IgD-negative memory B cell (primary cell): ENCODE data around the gene BCL7B. TPM values are rescaled to one million over a fixed set of nuclear protein-coding genes. Genes with fewer than 3 reads are reported as not detected.
"Not testable (repeated sequence)": the region's sequence is repeated elsewhere in the genome, so short reads cannot be mapped to it uniquely, and the experiment has no call there.

ENCODE experiments used
- H3K27ac Mint-ChIP-seq, 3 donors: one replicate each; pipeline ENCODE4 v1.8.0; 2020 to 2022; ENCODE audit warnings: mild to moderate bottlenecking in 3 of 3, mixed read lengths in 3 of 3, moderate library complexity in 1 of 3
- H3K27me3 Mint-ChIP-seq: one replicate; pipeline ENCODE4 v1.8.0; 2021; ENCODE audit warnings: mixed read lengths
- H3K36me3 Mint-ChIP-seq: one replicate; pipeline ENCODE4 v1.8.0; 2020; ENCODE audit warnings: mild to moderate bottlenecking, mixed read lengths
- H3K4me1 Mint-ChIP-seq, 3 donors: one replicate each; pipeline ENCODE4 v1.8.0; 2020 to 2022; ENCODE audit warnings: mixed read lengths in 3 of 3, mild to moderate bottlenecking in 1 of 3
- H3K4me3 Mint-ChIP-seq, 4 donors: one replicate each; pipeline ENCODE4 v1.8.0; 2020 to 2022; ENCODE audit warnings: mild to moderate bottlenecking in 4 of 4, mixed read lengths in 4 of 4, moderate library complexity in 3 of 4
- H3K9me3 Mint-ChIP-seq, 3 donors: one replicate each; pipeline ENCODE4 v1.8.0; 2020 to 2021; ENCODE audit warnings: mixed read lengths in 3 of 3, mild to moderate bottlenecking in 1 of 3
- polyA plus RNA-seq: library from polyadenylated mRNA; unstranded; fragments of 300-500 nt; fragmentation: Illumina TruSeq; gene quantifications from one replicate; pipeline ENCODE4 v1.2.3, GENCODE V29; 2021

Gene BCL7B
- polyA plus RNA-seq, 1 donor from 2014 or later: 78.5 TPM

DNA sequence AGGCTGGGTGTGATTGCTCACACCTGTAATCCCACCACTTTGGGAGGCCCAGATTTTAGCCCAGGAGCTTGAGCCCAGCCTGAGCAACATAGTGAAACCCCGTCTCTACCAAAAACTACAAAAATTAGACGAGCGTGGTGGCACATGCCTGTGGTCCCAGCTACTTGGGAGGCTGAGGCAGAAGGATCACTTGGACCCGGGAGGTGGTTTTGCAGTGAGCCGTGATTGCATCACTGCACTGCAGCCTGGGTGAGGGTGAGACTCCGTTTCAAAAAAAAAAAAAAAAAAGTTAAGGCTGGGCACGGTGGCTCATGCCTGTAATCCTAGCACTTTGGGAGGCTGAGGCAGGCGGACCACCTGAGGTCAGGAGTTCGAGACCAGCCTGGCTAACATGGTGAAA lies 23.5 kb upstream of the BCL7B start:
- not testable (repeated sequence) for H3K36me3 Mint-ChIP-seq, H3K27me3 Mint-ChIP-seq, H3K4me3 Mint-ChIP-seq, H3K9me3 Mint-ChIP-seq, H3K27ac Mint-ChIP-seq
- peaks cover 5 to 15% (median 15%) of the 10 kb centered on the region in 3 donors for H3K4me1 Mint-ChIP-seq

DNA sequence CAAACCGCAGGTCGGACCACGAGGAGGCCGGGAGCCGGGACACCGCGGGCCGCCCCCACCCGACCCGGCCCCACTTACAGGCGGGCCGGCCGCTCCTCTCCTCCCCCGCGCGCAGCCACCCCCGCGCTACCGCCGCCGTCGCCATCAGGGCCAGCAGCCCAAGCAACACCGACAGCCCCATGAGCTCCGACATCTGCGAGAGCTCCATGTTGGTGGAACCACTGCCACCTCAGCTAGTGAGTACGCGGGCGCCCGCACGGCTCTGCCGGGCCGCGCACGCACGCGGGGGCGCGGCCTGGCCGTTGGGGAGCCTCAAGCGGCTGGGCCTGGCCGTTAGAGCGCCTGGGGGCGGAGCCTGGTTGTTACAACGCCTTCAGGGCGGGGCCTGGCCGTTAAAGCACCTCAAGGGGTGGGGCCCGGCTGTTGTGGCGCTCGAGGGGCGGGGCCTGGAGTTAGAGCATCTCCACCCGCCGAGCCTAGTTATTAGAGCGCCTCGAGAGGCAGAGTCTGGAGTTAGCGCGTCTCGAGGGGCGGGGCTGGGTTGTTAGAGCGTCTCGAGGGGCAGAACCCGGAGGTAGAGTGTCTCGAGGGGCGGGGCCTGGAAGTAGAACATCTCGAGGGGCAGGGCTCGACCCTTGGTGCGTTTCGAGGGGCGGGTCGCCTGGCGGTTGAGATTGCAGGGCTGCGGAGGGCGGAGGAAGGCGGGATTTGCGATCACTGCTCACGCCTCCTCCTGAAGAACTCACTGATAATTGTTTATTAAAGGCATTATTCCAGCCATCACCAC lies 21.0 kb upstream of the BCL7B start, which contains the start of gene TBL2:
Gene TBL2 (minus strand): TSS at position 238 of the 787 bp plus-strand sequence. CDS start 30 bp downstream, at position 208.
- peak within 1 kb of the TSS; percentile 87 to 100 (median 96) for H3K4me3 Mint-ChIP-seq
- H3K27ac Mint-ChIP-seq: peak within 1 kb of the TSS; percentile 86 to 96 (median 88)
- H3K9me3 Mint-ChIP-seq: no peaks in the 10 kb centered on the region
- peaks cover 2% of the 10 kb centered on the region for H3K36me3 Mint-ChIP-seq
- peaks cover 5 to 15% (median 15%) of the 10 kb centered on the region in 3 donors for H3K4me1 Mint-ChIP-seq
- H3K27me3 Mint-ChIP-seq: no peaks in the 10 kb centered on the region

DNA sequence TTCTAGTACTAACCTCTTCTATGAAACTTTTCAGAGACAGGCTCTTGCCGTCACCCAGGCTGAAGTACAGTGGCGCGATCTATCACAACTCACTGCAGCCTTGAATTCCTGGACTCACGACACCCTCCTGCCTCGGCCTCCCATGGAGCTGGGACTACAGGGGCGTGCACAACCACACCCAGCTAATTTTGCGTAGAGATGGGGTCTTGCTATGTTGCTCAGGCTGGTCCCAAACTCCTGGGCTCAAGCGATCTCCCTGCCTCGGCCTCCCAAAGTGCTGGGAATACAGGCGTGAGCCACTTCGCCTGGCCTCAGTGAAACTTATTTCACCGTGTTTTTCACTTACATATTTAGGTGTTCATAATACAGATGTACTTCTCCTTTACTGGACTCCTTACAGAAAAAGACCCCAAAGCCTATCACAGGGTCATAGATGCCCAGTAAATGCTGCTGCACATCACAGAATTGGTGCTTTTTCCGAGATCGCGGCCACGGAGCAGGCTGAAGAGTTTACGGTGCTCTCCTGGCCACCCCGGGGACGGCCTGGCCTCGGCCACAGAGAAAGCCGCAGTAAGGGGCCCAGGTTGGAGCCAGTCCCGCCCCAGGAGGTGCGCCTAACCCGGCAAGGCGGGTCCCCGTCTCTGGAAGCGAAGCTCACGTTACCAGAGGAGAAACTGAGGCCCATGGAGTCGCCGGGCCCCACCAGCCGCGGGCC lies 20.3 kb upstream of the BCL7B start:
- H3K4me1 Mint-ChIP-seq: peaks cover 5 to 15% (median 15%) of the 10 kb centered on the region in 3 donors
- H3K9me3 Mint-ChIP-seq: no peaks in the 10 kb centered on the region
- H3K4me3 Mint-ChIP-seq: peak overlapping the region; percentile 87 to 100 (median 96)
- H3K27ac Mint-ChIP-seq: peak overlapping the region; percentile 31 to 88 (median 86)
- peaks cover 2% of the 10 kb centered on the region for H3K36me3 Mint-ChIP-seq
- H3K27me3 Mint-ChIP-seq: no peaks in the 10 kb centered on the region

DNA sequence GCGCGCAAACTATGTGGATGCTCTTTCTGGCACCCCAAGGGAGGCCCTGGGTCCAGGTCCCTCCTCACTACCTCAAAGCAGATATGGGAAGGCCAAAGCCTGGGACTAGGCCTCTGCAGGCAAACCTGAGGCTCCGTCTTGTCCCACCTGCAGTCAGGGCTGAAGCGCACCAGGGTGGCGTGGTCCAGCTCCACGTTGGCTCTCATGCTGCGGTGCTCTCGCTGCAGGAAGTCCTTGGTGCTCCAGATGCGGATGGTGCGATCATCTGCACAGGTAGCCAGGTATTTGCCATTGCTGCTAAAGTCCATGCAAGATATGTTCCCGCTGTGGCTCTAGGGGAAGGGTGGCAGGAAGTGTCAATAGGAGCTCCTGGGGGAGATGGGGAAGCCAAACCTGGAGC lies 16.3 kb upstream of the BCL7B start:
- H3K27ac Mint-ChIP-seq: no peak overlapping the region
- H3K9me3 Mint-ChIP-seq: no peaks in the 10 kb centered on the region
- peaks cover 1 to 16% (median 9%) of the 10 kb centered on the region in 3 donors for H3K4me1 Mint-ChIP-seq
- H3K36me3 Mint-ChIP-seq: peaks cover 4% of the 10 kb centered on the region
- H3K27me3 Mint-ChIP-seq: no peaks in the 10 kb centered on the region
- H3K4me3 Mint-ChIP-seq: no peak overlapping the region

DNA sequence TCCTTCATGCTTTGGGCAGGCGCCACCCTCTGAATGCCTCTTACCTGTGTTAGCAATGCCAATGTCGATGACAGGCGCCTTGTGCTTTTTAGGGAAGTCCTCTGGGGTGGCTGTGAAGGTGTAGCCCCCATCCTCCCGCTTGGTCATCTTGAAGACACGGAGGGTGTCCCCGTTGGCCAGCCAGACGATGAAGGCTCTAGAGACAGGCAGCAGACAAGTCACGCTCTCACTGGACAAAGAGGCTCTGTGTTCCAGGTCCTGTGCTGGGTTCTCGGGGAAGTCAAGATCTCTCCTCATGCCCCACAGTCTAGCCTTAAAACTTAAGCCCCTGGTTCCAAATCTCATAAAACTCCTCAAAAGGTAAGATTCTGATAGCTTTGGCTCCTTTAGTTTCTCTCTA lies 15.8 kb upstream of the BCL7B start:
- H3K4me1 Mint-ChIP-seq: peaks cover 0 to 12% (median 8%) of the 10 kb centered on the region in 3 donors
- H3K27me3 Mint-ChIP-seq: no peaks in the 10 kb centered on the region
- no peak overlapping the region for H3K4me3 Mint-ChIP-seq
- no peak overlapping the region for H3K27ac Mint-ChIP-seq
- H3K36me3 Mint-ChIP-seq: peaks cover 3% of the 10 kb centered on the region
- H3K9me3 Mint-ChIP-seq: no peaks in the 10 kb centered on the region

DNA sequence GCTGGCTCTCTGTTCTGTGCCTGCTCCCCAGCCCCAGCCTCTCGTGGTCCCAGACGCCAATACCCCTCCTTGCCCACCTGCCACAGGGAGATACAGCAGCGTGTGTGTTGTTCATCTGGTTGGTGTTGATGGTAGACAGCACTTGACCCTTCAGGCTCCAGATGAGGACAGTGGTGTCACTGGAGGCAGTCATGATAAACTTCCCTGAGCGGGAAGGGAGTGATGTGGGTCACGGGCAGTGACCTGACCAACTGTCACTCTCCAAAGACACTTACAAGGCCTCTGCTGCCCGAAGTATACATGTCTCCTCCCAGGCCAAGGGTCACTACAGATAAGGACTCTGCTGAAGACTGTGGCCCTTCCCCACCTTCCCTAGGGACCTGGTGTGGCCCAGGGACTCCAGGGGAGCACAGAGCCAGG lies 15.3 kb upstream of the BCL7B start:
- Mint-ChIP-seq H3K9me3 (no peaks in the 10 kb centered on the region), H3K27me3 (no peaks in the 10 kb centered on the region), H3K4me1 (peaks cover 0 to 12% (median 7%) of the 10 kb centered on the region in 3 donors), H3K36me3 (peaks cover 3% of the 10 kb centered on the region), H3K4me3 (no peak overlapping the region), H3K27ac (no peak overlapping the region)

DNA sequence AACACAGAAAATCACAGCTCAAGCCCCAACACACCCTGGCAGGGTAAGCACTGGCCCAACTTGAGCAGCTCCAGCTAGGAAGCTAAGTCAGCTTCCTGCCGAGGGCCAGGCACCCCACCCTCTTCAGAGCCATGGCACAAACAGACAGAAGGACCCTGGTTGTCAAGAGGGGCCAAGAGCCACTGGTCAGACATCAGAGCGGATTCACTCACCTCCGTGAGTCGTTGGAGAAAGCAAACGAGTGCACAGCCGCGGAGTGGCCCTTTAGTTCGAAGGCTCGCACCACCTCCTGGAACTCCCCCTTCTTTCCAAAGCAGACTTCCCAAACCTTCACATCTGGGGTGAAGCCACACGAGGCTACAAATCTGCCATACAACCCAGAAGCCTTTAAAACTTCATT lies 13.5 kb upstream of the BCL7B start:
- Mint-ChIP-seq H3K4me3 (no peak overlapping the region), H3K9me3 (no peaks in the 10 kb centered on the region), H3K27ac (no peak overlapping the region), H3K4me1 (peaks cover 6 to 8% (median 7%) of the 10 kb centered on the region in 3 donors), H3K27me3 (no peaks in the 10 kb centered on the region), H3K36me3 (peaks cover 3% of the 10 kb centered on the region)

DNA sequence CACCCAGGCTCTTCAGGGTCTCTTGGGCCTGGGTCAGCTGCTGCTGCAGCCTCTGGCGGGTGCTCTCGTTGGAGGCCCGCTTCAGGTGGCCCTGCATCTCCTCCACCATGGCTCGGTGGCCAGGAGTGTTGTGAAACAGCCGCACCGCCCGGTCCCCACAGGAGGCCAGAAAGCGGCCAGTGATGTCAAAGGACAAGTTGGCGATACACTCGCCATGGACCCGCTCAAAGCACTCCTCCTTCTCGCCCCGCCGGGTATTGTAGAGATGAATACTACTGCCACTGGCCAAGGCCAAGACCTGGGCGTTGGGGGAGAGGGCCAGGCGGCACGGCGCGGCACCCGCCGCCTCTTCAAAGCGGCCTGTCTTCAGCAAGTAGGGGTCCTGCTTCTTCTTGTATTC lies 13.0 kb upstream of the BCL7B start:
- H3K4me1 Mint-ChIP-seq: peaks cover 9 to 13% (median 12%) of the 10 kb centered on the region in 3 donors

DNA sequence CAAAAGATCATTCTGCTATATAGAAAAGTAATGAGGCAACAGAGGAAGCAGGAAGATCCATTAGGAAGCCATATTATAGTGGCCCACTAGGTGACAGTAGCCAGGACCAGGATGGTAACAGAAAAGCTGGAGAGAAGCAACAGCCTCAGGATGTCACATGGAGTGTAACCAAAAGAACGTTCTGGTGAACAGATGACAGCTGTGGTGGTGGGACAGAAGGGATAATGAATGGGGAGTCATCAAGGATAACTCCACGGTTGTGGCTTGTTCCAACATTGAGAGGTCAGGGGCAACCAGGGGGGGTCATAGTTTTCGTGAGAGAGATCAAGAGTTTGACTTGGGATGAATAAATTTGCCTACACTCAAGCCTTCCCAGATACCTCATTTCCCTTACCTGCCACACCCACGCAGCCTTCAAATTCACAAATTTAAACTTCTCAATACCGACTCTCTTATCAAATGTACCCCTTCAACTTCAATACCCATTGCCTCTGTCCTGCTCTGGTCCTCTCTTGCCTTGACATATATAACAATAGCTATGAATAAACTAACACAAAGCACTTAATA lies 11.6 kb upstream of the BCL7B start:
- Mint-ChIP-seq H3K4me3 (no peak overlapping the region), H3K27me3 (no peaks in the 10 kb centered on the region), H3K36me3 (peaks cover 3% of the 10 kb centered on the region), H3K4me1 (peaks cover 9 to 15% (median 15%) of the 10 kb centered on the region in 3 donors), H3K27ac (no peak overlapping the region), H3K9me3 (no peaks in the 10 kb centered on the region)

More for the DNA sequence above, 13.0 kb upstream of the BCL7B start:
- Mint-ChIP-seq H3K9me3 (no peaks in the 10 kb centered on the region), H3K27me3 (no peaks in the 10 kb centered on the region), H3K4me3 (no peak overlapping the region), H3K27ac (no peak overlapping the region), H3K36me3 (peaks cover 3% of the 10 kb centered on the region)

DNA sequence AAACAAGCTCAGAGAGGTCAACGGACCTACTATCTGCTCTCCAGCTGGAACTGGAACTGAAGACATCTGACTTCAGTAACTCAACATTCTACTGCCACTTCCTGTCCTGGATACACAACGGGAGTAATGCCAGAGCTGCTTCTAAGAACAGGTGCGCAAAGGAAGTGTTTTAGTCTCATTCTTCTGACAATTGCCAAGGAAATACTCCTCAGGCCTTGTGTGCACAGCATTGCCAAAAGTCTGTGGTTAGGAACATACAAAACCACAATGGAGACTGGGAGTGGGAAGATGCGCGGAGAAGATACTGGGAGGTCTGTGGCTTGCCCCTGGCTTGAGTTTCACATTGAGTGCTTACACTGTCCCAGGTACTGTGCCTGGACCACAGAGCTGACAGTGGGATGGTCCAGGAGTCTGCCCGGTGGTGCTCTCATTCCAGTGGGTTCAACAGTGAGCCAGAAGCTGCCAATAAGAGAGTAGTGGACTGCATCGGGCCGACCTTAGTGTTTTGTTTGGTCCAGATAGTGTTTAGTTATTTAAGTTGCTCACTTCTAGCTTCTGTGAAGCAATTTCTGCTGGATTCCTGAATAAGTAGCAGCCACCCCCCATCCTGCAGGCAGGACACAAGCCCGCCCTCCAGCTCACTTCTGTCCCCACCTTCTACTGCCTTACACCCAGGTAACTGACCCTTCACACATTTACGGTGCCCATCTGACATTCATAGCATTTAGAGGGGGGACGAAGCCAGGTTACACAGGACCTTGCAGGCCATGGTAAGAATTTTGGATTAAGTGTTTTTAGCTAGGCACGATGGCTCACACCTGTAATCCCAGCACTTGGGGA lies 10.6 kb upstream of the BCL7B start:
- Mint-ChIP-seq H3K4me3 (no peak overlapping the region), H3K9me3 (no peaks in the 10 kb centered on the region), H3K36me3 (peaks cover 3% of the 10 kb centered on the region), H3K27ac (peak overlapping the region in 1 of 3 donors; percentile 47), H3K4me1 (peaks cover 9 to 15% (median 15%) of the 10 kb centered on the region in 3 donors), H3K27me3 (no peaks in the 10 kb centered on the region)

DNA sequence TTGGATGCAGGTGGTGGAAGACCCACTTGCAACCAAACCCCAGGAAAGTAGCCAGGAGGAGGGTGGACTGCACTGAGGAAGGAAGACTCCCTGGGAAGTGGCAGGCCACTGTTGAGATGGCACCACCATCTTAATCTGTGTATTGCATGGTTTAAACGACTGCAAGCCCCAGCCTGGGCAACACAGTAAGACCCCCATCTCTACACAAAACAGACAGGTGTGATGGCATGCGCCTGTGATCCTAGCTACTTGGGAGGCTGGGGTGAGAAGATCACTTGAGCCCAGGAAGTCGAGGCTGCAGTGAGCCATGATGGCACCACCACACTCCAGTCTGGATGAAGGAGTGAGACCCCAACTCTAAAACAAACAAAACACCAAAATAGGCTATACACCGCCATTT lies 9.7 kb upstream of the BCL7B start:
- H3K27me3 Mint-ChIP-seq: no peaks in the 10 kb centered on the region
- no peaks in the 10 kb centered on the region for H3K9me3 Mint-ChIP-seq
- peaks cover 9 to 15% (median 13%) of the 10 kb centered on the region in 3 donors for H3K4me1 Mint-ChIP-seq
- H3K27ac Mint-ChIP-seq: no peak overlapping the region
- H3K4me3 Mint-ChIP-seq: no peak overlapping the region
- peaks cover 3% of the 10 kb centered on the region for H3K36me3 Mint-ChIP-seq

DNA sequence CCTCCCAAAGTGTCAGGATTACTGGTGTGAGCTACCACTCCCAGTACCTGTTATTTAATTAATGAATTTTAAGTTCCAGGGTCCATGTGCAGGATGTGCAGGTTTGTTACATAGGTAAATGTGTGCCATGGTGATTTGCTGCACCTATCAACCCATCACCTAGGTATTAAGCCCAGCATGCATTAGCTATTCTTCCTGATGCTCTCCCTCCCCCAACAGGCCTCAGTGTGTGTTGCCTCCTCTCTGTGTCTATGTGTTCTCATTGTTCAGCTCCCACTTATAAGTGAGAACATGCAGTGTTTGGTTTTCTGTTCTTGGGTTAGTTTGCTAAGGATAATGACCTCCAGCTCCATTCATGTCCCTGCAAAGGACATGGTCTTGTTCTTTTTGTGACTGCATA lies 8.9 kb upstream of the BCL7B start:
- H3K27ac Mint-ChIP-seq: peak overlapping the region in 1 of 3 donors; percentile 48
- H3K4me3 Mint-ChIP-seq: peak overlapping the region; percentile 40 to 92 (median 84)
- not testable (repeated sequence) for H3K36me3 Mint-ChIP-seq, H3K27me3 Mint-ChIP-seq, H3K9me3 Mint-ChIP-seq
- H3K4me1 Mint-ChIP-seq: peaks cover 9 to 17% (median 13%) of the 10 kb centered on the region in 3 donors

DNA sequence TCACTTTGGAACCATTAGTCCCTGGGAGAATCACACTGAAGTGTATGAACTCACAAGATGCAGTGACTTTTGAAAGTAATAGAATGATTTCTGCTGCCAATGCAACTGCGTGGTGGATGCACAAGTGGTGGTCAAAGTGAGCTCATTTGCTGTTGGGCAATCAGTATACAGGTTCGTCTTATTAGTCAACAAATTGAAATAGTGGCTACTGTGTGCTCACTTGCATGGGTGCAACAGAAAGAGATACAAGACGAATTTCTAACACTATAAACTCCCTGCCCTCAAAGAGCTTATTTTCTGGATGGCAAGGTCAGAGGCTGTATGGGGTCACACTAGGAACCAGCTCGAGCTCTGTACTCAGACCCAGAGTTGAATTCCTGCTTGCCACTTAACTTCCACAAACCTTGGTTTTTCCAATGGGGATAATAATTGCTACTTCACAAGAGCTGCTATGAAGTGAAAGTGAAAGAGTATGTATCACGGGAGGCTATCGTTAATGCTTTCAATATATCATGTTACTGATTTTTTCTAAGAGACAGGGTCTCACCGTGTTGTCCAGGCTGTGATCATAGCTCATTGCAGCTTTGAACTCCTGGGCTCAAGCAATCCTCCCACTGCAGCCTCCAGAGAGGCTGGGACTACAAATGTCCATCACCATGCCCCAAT lies 8.3 kb upstream of the BCL7B start:
- Mint-ChIP-seq H3K27ac (peak overlapping the region in 1 of 3 donors; percentile 48), H3K9me3 (no peaks in the 10 kb centered on the region), H3K4me1 (peaks cover 9 to 17% (median 13%) of the 10 kb centered on the region in 3 donors), H3K36me3 (peaks cover 3% of the 10 kb centered on the region), H3K27me3 (no peaks in the 10 kb centered on the region), H3K4me3 (peak overlapping the region; percentile 40 to 92 (median 84))
